Epithelial cell of esophagus (primary cell): ENCODE results near the gene SPAG16.

ENCODE experiments used
- DNase-seq: peaks from one replicate; pipeline ENCODE4 v3.0.0; 2010; ENCODE audit warnings: low read depth
- H3K4me3 ChIP-seq: 2 replicates; pipeline ENCODE4 v1.5.1; 2011; ENCODE audit warnings: mild to moderate bottlenecking, low read length, control low read depth
- TF ChIP-seq, protein P1 (sequence below): IDR thresholded peaks from 2 replicates; pipeline ENCODE4 v1.5.1; 2011; ENCODE audit warnings: low read depth, mild to moderate bottlenecking, low read length, control low read depth, inconsistent platforms; ENCODE audit not compliant: insufficient read depth; ENCODE audit errors: missing control alignments

The SPAG16 gene

DNA sequence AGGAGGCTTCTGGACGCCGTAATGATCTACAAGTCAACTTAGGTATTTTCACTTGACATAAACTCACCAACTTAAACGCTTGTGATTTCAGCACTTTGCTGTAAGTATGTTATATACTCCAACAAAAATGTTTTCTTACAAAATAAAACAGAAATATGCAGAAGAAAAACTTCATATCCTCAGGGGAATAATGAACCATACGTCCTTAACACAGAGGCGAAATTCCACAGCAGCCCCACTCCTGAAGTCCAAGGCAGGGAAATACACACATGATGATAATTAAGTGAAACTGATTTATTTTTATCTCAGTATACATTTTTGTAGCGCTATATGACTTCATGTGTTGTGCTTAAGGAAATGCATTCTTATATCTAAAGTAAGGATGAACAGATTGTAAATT, 791.2 kb downstream of the SPAG16 start:
- TF ChIP-seq, protein P1, sequence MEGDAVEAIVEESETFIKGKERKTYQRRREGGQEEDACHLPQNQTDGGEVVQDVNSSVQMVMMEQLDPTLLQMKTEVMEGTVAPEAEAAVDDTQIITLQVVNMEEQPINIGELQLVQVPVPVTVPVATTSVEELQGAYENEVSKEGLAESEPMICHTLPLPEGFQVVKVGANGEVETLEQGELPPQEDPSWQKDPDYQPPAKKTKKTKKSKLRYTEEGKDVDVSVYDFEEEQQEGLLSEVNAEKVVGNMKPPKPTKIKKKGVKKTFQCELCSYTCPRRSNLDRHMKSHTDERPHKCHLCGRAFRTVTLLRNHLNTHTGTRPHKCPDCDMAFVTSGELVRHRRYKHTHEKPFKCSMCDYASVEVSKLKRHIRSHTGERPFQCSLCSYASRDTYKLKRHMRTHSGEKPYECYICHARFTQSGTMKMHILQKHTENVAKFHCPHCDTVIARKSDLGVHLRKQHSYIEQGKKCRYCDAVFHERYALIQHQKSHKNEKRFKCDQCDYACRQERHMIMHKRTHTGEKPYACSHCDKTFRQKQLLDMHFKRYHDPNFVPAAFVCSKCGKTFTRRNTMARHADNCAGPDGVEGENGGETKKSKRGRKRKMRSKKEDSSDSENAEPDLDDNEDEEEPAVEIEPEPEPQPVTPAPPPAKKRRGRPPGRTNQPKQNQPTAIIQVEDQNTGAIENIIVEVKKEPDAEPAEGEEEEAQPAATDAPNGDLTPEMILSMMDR: no peak
- no peak overlapping the region for H3K4me3 ChIP-seq
- DNase-seq: no peak

DNA sequence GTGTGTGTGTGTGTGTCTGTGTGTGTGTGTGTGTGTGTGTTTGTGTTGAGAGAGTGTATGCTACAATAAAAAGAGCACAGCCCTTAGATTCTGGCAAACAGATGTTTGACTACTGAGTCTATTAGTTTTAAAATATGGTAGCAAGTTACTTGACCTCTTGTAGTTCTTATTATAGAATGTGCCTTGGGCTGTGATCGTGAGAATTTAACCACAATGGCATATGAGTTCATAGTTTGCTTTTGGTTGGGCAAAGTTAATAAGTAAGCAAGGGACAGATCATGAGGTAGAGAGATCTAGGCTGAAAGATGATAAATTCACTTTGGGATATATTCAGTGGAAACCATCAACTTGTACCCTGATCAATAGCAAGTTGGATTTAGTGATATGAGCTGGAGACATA, 792.3 kb downstream of the SPAG16 start:
- no peak for DNase-seq
- TF ChIP-seq, protein P1: no peak

DNA sequence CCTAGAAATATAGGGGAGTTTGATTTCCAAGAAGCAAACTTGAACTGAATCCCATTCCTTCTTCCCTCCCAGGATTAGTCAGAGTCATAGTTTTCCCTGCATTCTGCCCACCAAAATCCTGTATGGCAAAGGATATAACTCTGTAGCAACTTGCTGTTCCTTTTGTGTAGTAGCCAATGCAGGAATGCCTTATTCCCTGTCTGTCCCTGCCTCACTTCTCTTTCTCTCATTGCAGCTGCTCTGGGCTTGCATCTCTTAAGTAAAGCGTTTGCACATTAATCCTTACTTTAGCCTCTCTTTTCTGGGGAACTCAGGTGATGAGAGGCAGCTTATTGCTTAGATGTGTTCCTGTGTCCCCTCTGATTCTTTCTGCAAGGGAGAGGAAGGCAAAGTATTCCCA, 793.5 kb downstream of the SPAG16 start:
- no peak overlapping the region for H3K4me3 ChIP-seq
- TF ChIP-seq, protein P1: no peak
- DNase-seq: no peak

More for the DNA sequence above, 792.3 kb downstream of the SPAG16 start:
- H3K4me3 ChIP-seq: no peak overlapping the region

DNA sequence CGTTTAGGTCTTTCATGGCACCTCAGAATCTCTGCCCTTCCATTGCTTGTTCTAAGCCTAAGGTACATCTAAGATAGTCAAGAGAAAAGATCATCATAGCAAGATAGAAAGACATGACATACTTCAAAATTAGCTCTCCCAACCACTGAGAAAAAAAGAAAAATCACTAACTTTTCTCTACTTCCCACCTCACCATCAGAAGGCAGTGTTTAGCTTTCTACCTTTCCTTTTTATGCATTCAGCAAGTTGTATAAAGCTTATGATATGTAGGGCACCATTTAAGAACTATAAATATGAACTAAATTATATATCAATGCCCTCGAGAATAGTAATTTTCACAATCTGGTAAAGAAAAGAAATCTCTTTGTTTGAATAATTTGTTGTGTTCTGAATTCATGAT, 794.8 kb downstream of the SPAG16 start:
- TF ChIP-seq, protein P1: peak; percentile 27
- no peak overlapping the region for H3K4me3 ChIP-seq
- DNase-seq: peak; percentile 4

DNA sequence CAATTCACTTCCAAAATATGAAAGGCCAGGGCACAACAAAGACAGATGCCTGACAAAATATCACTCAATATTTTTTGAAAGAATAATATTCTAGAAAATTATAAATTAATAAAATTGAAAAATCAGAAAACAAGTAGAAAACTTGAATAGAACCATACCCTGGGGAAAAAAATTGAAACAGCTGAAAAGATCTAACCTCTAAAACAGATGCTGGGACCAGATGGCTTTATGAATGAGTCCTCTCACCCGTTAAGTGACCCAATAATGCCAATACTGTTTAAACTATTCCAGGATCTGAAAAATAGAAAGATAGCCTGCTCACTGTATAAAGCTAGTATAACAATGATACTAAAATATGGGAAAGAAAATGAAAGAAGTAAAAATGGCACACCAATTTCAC, 804.3 kb downstream of the SPAG16 start:
- H3K4me3 ChIP-seq: no peak overlapping the region
- TF ChIP-seq, protein P1: no peak
- DNase-seq: no peak

DNA sequence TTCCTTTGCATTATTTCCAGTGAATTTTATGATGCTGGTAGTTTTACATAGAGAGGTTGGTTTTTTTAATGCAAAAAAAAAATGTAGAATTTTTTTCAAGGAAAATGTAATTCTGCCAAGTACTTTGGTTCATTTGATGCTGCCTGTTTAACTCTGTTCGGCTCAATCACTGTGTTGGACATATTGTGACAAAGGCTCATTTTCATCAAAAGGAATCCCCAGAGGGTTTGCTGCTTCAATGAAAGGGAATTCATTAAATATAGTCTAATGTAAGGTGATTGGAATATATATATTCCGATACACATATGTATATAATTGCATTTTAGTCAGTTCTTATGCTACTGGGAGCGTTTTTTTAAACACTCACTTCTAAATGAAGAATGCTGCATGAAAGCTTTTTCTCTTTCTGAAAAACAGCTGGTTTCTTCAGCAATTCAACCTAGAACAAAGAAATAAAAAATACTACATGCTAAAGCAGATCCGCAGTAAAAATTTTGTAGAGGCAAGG, 812.0 kb downstream of the SPAG16 start:
- TF ChIP-seq, protein P1: no peak
- no peak for DNase-seq
- H3K4me3 ChIP-seq: no peak overlapping the region

DNA sequence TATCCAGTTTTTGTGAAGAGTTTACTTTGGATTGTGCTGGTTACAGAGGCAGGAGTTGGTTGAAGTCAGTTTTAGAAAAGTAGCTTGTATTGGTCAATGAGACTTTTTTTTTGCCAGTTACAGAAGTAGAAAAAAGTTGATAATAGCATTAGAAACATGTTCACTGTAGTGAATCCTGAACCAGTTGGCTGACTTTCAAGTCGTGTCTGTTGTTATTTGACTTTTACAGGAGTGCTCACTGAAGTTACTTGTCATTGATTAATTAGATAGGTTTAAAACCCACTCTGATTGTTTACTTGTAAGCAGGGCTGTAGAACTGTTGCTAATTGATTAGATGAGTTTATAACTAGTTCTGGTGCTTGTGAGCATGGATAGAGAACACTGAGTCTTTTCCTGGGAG, 814.5 kb downstream of the SPAG16 start:
- H3K4me3 ChIP-seq: no peak overlapping the region
- DNase-seq: no peak
- TF ChIP-seq, protein P1: no peak
